Head of caudate nucleus (tissue), 42 donors: ENCODE measurements around the gene PCDHGA3.
"Not testable (repeated sequence)": the region's sequence is repeated elsewhere in the genome, so short reads cannot be mapped to it uniquely, and the experiment has no call there.

ENCODE experiments used
- DNase-seq, 42 donors: peaks; one replicate each; pipeline versions ENCODE4 v3.0.0 to v3.0.0-alpha.2; 2020 to 2021; ENCODE audit warnings: mixed read lengths in 7 of 42
- intact Hi-C: fragments of 100-400 bp; cut with DNase I; formaldehyde crosslinking; loops from one replicate; pipeline ENCODE4 v1.15.0; 2022

Gene PCDHGA3

DNA sequence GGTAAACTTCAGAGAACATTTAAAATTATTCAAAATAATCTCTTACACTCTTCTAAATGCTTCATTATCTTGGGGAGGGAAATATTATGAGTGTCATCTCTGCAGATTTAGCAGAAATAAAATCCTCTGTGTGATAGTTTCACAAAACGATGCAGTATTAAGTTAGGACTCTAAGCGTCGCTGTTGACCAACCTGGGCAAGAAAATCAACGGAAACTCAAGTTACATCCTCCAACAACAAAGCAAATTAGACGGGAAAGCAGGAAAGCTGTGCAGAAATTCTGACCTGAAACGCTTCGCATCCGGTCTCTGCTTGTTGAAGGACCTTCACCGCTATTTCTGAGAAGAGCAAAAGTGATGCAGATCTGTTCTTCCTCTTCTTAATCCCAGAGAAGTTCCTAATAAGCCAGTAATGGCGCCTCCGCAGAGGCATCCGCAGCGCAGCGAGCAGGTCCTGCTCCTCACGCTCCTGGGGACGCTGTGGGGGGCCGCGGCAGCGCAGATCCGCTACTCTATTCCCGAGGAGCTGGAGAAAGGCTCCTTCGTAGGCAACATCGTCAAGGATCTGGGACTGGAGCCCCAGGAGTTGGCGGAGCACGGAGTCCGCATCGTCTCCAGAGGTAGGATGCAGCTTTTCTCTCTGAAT, 30.2 kb downstream of the PCDHGA3 start, which contains the start of gene PCDHGA6:
PCDHGA6 (plus strand) TSS at position 219 of the 645 bp plus-strand sequence; CDS start at position 412, 193 bp downstream.
- DNase-seq = no peak
- intact Hi-C loops = no loop called here

DNA sequence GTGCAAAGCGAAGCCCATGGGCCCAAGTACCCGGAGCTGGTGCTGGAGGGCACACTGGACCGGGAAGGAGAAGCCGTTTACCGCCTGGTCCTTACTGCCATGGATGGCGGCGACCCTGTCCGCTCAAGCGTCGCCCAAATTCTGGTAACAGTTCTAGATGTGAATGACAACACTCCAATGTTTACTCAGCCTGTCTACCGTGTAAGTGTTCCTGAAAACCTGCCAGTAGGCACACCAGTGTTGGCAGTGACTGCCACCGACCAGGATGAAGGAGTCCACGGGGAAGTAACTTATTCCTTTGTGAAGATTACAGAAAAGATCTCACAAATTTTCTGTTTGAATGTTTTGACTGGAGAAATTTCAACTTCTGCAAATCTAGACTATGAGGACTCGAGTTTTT, 31.0 kb downstream of the PCDHGA3 start:
- no peak for DNase-seq
- intact Hi-C loops = no loop called here

DNA sequence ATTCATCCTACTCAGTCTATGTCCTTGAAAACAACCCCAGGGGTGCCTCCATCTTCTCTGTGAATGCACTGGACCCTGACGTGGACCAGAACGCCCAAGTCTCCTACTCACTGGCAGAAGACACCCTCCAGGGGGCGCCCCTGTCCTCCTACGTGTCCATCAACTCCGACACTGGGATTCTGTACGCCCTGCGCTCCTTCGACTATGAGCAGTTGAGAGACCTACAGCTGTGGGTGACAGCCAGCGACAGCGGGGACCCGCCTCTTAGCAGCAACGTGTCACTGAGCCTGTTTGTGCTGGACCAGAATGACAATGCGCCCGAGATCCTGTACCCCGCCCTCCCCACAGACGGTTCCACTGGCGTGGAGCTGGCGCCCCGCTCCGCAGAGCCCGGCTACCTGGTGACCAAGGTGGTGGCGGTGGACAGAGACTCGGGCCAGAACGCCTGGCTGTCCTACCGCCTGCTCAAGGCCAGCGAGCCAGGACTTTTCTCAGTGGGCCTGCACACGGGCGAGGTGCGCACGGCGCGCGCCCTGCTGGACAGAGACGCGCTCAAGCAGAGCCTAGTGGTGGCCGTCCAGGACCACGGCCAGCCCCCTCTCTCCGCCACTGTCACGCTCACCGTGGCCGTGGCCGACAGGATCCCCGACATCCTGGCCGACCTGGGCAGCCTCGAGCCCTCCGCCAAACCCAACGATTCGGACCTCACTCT, 32.0 kb downstream of the PCDHGA3 start:
- DNase-seq, intact Hi-C loops: not testable (repeated sequence)

DNA sequence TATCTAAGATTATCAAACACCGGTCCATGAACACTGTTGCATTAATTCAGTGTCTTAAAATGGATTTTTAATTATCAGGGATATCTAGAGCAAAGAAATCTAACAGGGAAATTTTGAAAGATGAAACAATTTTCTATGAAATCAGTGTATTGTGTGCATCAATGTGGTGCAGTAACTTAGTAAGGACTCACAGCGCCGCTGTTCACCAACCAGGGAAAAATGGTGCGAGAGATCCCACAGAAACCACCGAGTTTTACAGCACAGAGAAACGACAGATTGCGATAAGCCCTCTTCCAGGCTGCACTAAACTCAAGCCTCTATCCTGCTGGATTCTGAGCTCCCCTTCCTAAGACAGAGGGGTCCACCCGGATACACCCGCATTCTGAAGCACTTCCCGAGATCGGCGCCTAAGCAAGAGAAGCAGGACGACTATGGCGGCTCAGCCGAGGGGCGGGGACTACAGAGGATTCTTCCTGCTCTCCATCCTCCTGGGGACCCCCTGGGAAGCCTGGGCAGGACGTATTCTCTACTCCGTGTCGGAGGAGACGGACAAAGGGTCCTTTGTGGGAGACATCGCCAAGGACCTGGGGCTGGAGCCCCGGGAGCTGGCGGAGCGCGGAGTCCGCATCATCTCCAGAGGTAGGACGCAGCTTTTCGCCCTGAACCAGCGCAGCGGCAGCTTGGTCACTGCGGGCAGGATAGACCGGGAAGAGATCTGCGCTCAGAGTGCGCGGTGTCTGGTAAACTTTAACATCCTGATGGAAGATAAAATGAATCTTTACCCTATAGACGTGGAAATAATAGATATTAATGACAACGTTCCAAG, 39.1 kb downstream of the PCDHGA3 start, which contains the start of gene PCDHGA7:
PCDHGA7 (plus strand) TSS at position 274 of the 826 bp plus-strand sequence; CDS start at position 432, 158 bp downstream.
- intact Hi-C loops = no loop called here
- no peak for DNase-seq

DNA sequence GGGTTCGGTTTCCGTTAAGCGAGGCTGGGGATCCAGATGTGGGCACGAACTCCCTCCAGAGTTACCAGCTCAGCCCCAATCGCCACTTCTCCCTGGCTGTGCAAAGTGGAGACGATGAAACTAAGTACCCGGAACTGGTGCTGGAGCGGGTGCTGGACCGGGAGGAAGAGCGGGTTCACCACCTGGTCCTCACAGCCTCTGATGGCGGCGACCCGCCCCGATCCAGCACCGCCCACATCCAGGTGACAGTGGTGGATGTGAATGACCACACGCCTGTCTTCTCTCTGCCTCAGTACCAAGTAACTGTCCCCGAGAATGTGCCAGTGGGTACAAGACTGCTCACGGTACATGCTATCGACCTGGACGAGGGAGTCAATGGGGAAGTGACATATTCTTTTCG, 39.7 kb downstream of the PCDHGA3 start:
- intact Hi-C loops = no loop called here
- DNase-seq = no peak

DNA sequence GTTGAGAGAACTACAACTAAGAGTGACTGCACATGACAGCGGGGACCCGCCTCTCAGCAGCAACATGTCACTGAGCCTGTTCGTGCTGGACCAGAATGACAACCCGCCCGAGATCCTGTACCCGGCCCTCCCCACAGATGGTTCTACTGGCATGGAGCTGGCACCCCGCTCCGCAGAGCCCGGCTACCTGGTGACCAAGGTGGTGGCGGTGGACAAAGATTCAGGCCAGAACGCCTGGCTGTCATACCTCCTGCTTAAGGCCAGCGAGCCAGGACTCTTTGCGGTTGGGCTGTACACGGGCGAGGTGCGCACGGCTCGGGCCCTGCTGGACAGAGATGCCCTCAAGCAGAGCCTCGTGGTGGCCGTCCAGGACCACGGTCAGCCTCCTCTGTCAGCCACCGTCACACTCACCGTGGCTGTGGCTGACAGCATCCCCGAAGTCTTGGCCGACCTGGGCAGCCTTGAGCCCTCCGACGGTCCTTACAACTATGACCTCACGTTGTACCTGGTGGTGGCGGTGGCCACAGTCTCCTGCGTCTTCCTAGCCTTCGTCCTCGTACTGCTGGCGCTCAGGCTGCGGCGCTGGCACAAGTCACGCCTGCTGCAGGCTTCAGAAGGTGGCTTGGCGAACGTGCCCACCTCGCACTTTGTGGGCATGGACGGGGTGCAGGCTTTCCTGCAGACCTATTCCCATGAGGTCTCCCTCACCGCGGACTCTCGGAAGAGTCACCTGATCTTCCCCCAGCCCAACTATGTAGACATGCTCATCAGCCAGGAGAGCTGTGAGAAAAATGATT, 41.0 kb downstream of the PCDHGA3 start:
- no peak for DNase-seq
- intact Hi-C loops = no loop called here

DNA sequence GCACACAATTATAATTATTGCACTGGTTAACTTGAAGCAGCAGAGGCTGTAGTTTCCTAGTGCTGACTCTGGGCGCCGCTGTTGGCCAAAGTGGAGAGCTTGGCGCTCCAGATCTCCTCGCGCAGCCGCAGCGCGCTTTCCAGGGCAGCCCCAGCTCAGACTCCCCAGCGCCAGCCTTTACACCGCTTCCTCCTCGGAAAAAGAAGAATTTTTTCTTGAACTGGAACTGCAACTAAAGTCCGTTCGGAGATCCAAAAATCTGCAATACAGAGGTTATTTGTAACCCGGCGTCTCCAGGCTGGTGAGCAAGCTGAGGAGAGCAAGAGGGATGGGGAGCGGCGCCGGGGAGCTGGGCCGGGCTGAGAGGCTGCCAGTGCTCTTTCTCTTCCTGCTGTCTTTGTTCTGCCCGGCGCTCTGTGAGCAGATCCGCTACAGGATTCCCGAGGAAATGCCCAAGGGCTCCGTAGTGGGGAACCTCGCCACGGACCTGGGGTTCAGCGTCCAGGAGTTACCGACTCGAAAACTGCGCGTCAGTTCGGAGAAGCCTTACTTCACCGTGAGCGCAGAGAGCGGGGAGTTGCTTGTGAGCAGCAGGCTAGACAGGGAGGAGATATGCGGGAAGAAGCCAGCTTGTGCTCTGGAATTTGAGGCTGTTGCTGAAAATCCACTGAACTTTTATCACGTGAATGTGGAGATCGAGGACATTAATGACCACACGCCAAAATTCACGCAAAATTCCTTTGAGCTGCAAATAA, 44.1 kb downstream of the PCDHGA3 start, which contains the start of gene PCDHGB4:
PCDHGB4 (plus strand) TSS at position 142 of the 755 bp plus-strand sequence; CDS start at position 329, 187 bp downstream.
- intact Hi-C loops = not testable (repeated sequence)
- peak in 1 of 42 donors; percentile 33 for DNase-seq

DNA sequence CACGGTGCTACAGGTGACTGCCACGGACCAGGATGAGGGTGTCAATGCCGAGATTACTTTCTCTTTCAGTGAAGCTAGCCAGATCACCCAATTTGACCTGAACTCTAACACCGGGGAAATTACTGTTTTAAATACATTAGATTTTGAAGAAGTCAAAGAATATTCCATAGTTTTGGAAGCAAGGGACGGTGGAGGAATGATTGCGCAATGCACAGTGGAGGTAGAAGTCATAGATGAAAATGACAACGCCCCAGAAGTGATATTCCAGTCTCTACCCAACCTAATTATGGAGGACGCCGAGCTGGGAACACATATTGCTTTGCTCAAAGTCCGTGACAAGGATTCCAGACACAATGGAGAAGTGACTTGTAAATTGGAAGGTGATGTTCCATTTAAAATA, 45.0 kb downstream of the PCDHGA3 start:
- no peak for DNase-seq
- intact Hi-C loops = no loop called here

DNA sequence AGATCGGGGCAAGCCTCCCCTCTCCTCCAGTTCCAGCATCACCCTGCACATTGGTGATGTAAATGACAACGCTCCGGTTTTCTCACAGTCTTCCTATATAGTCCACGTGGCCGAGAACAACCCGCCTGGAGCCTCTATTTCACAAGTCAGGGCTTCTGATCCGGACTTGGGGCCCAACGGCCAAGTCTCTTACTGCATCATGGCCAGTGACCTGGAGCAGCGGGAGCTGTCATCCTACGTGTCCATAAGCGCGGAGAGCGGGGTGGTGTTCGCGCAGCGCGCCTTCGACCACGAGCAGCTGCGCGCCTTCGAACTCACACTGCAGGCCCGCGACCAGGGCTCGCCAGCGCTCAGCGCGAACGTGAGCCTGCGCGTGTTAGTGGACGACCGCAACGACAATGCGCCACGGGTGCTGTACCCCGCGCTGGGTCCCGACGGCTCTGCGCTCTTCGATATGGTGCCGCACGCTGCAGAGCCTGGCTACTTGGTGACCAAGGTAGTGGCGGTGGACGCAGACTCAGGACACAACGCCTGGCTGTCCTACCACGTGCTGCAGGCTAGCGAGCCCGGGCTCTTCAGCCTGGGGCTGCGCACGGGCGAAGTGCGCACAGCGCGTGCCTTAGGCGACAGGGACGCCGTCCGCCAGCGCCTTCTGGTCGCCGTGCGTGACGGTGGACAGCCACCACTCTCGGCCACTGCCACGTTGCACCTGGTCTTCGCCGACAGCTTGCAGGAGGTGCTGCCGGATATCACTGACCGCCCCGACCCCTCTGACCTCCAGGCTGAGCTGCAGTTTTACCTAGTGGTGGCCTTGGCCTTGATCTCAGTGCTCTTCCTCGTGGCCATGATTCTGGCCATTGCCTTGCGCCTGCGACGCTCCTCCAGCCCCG, 45.8 kb downstream of the PCDHGA3 start:
- peak in 1 of 42 donors; percentile 31 for DNase-seq
- intact Hi-C loops = no loop called here

DNA sequence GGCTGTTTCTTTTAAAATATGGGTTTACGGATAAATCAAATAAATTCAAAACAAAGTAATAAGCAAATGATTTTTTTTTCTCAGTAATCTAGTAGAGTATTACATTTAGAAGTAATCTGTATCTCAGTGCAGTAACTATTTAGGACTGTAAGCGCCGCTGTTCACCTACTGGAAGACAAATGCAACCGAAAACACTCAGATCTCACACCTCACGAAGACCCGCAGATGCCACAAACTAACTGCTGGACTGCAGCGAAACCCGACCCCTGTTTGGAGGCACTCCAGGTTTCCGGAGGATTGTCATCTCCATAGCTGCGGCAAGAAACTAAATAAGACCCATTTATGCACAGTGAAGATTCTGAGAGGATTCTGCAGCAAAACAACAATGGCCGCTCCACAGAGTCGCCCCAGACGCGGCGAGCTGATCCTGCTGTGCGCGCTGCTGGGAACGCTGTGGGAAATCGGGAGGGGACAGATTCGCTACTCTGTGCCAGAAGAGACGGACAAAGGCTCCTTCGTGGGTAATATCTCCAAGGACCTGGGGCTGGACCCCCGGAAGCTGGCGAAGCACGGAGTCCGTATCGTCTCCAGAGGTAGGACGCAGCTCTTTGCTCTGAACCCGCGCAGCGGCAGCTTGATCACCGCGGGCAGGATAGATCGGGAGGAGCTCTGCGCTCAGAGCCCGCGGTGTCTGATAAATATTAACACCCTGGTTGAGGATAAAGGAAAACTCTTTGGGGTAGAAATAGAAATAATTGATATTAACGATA, 49.0 kb downstream of the PCDHGA3 start, which contains the start of gene PCDHGA8:
PCDHGA8 (plus strand) TSS at position 205 of the 770 bp plus-strand sequence; CDS start at position 386, 181 bp downstream.
- intact Hi-C loops = no loop called here

DNA sequence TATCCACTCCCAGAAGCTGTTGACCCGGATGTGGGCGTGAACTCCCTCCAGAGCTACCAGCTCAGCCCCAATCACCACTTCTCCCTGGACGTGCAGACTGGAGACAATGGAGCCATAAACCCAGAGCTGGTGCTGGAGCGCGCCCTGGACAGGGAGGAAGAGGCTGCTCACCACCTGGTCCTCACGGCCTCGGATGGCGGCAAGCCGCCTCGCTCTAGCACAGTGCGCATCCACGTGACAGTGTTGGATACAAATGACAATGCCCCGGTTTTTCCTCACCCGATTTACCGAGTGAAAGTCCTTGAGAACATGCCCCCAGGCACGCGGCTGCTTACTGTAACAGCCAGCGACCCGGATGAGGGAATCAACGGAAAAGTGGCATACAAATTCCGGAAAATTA, 49.6 kb downstream of the PCDHGA3 start:
- DNase-seq = peak in 1 of 42 donors; percentile 17
- intact Hi-C loops = no loop called here

More for the DNA sequence above, 49.0 kb downstream of the PCDHGA3 start, which contains the start of gene PCDHGA8:
- peak in 1 of 42 donors; percentile 28 for DNase-seq

DNA sequence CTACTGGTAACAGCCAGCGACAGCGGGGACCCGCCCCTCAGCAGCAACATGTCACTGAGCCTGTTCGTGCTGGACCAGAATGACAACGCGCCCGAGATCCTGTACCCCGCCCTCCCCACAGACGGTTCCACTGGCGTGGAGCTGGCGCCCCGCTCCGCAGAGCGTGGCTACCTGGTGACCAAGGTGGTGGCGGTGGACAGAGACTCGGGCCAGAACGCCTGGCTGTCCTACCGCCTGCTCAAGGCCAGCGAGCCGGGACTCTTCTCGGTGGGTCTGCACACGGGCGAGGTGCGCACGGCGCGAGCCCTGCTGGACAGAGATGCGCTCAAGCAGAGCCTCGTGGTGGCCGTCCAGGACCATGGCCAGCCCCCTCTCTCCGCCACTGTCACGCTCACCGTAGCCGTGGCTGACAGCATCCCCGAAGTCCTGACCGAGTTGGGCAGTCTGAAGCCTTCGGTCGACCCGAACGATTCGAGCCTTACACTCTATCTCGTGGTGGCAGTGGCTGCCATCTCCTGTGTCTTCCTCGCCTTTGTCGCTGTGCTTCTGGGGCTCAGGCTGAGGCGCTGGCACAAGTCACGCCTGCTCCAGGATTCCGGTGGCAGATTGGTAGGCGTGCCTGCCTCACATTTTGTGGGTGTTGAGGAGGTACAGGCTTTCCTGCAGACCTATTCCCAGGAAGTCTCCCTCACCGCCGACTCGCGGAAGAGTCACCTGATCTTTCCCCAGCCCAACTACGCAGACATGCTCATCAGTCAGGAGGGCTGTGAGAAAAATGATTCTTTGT, 51.0 kb downstream of the PCDHGA3 start:
- DNase-seq = peak in 1 of 42 donors; percentile 13

More for the DNA sequence above, 51.0 kb downstream of the PCDHGA3 start:
- intact Hi-C loops = not testable (repeated sequence)
